ENCODE results near the gene RABGAP1L.
A peak's percentile ranks its signal among the peaks of the same experiment; 100 is the strongest.

Gene RABGAP1L

GRCh38 chr1:174795806-174796205, 636.5 kb downstream of the RABGAP1L start:
- H3K27me3 ChIP-seq (ENCODE audit: insufficient read depth, insufficient read length): no peaks in the 10 kb centered on the region
- H3K4me1 ChIP-seq (ENCODE audit: insufficient read depth, insufficient read length): no peaks in the 10 kb centered on the region
- H3K4me3 ChIP-seq (ENCODE audit: insufficient read length, low read depth): no peak overlapping the region
- no peak for DNase-seq (ENCODE audit: low read depth, low spot score)
- no peak overlapping the region for H3K9ac ChIP-seq (ENCODE audit: insufficient read length, low read depth)
- H3K9me3 ChIP-seq (ENCODE audit: insufficient read depth, low read length): no peaks in the 10 kb centered on the region
- TF ChIP-seq SUZ12 (IDR thresholded peaks at IDR 0.05; ENCODE audit: extremely low read depth, insufficient read depth, insufficient read length): no peak
- TF ChIP-seq YY1 (IDR thresholded peaks at IDR 0.05; ENCODE audit: insufficient read depth, insufficient read length): no peak
- TF ChIP-seq ZNF274 (IDR thresholded peaks at IDR 0.05; ENCODE audit: low read depth, low read length): no peak
- no peaks in the 10 kb centered on the region for H3K36me3 ChIP-seq (ENCODE audit: insufficient read depth, insufficient read length, low read length)

DNA sequence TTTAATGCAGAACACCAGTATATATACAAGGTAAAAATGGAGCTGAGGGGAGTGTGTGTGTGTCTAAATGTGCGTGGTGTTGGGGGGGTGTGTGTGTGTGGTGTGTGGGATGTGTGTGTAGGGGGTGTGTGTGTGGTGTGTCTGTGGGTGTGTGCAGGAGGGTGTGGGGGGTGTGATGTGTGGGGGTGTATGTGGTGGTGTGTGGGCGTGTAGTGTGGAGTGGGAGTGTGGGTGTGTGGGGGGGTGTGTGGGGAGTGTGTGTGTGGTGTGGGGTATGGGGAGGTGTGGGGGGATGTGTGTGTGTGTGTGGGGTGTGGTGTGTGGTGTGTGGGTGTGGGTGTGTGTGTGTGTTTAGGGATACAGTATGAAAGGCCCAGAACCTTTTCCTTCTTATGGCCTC, 638.1 kb downstream of the RABGAP1L start:
- no peak for DNase-seq (ENCODE audit: low read depth, low spot score)
- TF ChIP-seq ZNF274 (IDR thresholded peaks at IDR 0.05; ENCODE audit: low read depth, low read length) (no peak), YY1 (IDR thresholded peaks at IDR 0.05; ENCODE audit: insufficient read depth, insufficient read length) (no peak), SUZ12 (IDR thresholded peaks at IDR 0.05; ENCODE audit: extremely low read depth, insufficient read depth, insufficient read length) (no peak)
- Histone ChIP-seq H3K9me3 (ENCODE audit: insufficient read depth, low read length) (no peaks in the 10 kb centered on the region), H3K27me3 (ENCODE audit: insufficient read depth, insufficient read length) (no peaks in the 10 kb centered on the region), H3K4me1 (ENCODE audit: insufficient read depth, insufficient read length) (no peaks in the 10 kb centered on the region), H3K9ac (ENCODE audit: insufficient read length, low read depth) (no peak overlapping the region), H3K36me3 (ENCODE audit: insufficient read depth, insufficient read length, low read length) (no peaks in the 10 kb centered on the region), H3K4me3 (ENCODE audit: insufficient read length, low read depth) (no peak overlapping the region)

- TF ChIP-seq SUZ12 (IDR thresholded peaks at IDR 0.05; ENCODE audit: extremely low read depth, insufficient read depth, insufficient read length): no peak
- no peak for TF ChIP-seq YY1 (IDR thresholded peaks at IDR 0.05; ENCODE audit: insufficient read depth, insufficient read length)
- TF ChIP-seq ZNF274 (IDR thresholded peaks at IDR 0.05; ENCODE audit: low read depth, low read length): no peak
- H3K9me3 ChIP-seq (ENCODE audit: insufficient read depth, low read length): no peaks in the 10 kb centered on the region
- H3K36me3 ChIP-seq (ENCODE audit: insufficient read depth, insufficient read length, low read length): no peaks in the 10 kb centered on the region
- H3K9ac ChIP-seq (ENCODE audit: insufficient read length, low read depth): no peak overlapping the region
- no peak overlapping the region for H3K4me3 ChIP-seq (ENCODE audit: insufficient read length, low read depth)
- H3K27me3 ChIP-seq (ENCODE audit: insufficient read depth, insufficient read length): no peaks in the 10 kb centered on the region
- no peaks in the 10 kb centered on the region for H3K4me1 ChIP-seq (ENCODE audit: insufficient read depth, insufficient read length)
- no peak for DNase-seq (ENCODE audit: low read depth, low spot score)
Observed at GRCh38 chr1:174799136-174799479, 639.8 kb downstream of the RABGAP1L start.

GRCh38 chr1:174800216-174800851, 641.0 kb downstream of the RABGAP1L start:
- no peak for DNase-seq (ENCODE audit: low read depth, low spot score)
- TF ChIP-seq YY1 (IDR thresholded peaks at IDR 0.05; ENCODE audit: insufficient read depth, insufficient read length) (no peak), SUZ12 (IDR thresholded peaks at IDR 0.05; ENCODE audit: extremely low read depth, insufficient read depth, insufficient read length) (no peak), ZNF274 (IDR thresholded peaks at IDR 0.05; ENCODE audit: low read depth, low read length) (no peak)
- peak overlapping the region; percentile 27 for H3K4me3 ChIP-seq (ENCODE audit: insufficient read length, low read depth)
- no peaks in the 10 kb centered on the region for H3K36me3 ChIP-seq (ENCODE audit: insufficient read depth, insufficient read length, low read length)
- peak overlapping the region; percentile 59 for H3K9ac ChIP-seq (ENCODE audit: insufficient read length, low read depth)
- H3K27me3 ChIP-seq (ENCODE audit: insufficient read depth, insufficient read length): no peaks in the 10 kb centered on the region
- H3K4me1 ChIP-seq (ENCODE audit: insufficient read depth, insufficient read length): no peaks in the 10 kb centered on the region
- no peaks in the 10 kb centered on the region for H3K9me3 ChIP-seq (ENCODE audit: insufficient read depth, low read length)

- Histone ChIP-seq H3K9ac (ENCODE audit: insufficient read length, low read depth) (no peak overlapping the region), H3K9me3 (ENCODE audit: insufficient read depth, low read length) (no peaks in the 10 kb centered on the region), H3K27me3 (ENCODE audit: insufficient read depth, insufficient read length) (no peaks in the 10 kb centered on the region), H3K4me1 (ENCODE audit: insufficient read depth, insufficient read length) (no peaks in the 10 kb centered on the region), H3K4me3 (ENCODE audit: insufficient read length, low read depth) (no peak overlapping the region), H3K36me3 (ENCODE audit: insufficient read depth, insufficient read length, low read length) (no peaks in the 10 kb centered on the region)
- DNase-seq (ENCODE audit: low read depth, low spot score): no peak
- TF ChIP-seq SUZ12 (IDR thresholded peaks at IDR 0.05; ENCODE audit: extremely low read depth, insufficient read depth, insufficient read length) (no peak), YY1 (IDR thresholded peaks at IDR 0.05; ENCODE audit: insufficient read depth, insufficient read length) (no peak), ZNF274 (IDR thresholded peaks at IDR 0.05; ENCODE audit: low read depth, low read length) (no peak)
Observed at GRCh38 chr1:174800876-174801275, 641.6 kb downstream of the RABGAP1L start.

DNA sequence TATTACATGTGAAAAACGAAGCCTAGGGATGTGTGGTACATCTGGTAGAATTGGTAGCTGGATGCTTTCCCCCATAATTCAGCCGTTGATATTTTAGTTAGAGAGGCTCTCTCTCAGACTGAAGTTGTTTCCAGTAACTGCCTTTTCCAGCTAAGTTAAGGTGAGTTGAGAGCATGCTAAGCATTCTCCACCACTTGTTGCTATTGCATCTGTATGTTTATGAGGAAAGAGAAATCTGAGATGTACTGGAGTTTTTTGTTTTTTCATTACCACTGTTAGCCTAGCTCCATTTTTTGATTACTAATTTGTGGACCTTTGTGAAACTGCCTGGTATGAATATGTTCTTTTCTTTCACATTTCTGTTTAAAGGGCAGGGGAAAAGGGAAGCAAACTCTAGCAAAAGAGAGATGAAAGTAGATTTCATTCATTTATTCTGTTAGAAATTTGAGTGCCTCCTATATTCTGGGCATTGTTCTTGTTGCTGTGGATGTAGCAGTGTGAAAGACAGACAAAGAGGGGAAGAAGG, 650.5 kb downstream of the RABGAP1L start:
- H3K36me3 ChIP-seq (ENCODE audit: insufficient read depth, insufficient read length, low read length): no peaks in the 10 kb centered on the region

DNA sequence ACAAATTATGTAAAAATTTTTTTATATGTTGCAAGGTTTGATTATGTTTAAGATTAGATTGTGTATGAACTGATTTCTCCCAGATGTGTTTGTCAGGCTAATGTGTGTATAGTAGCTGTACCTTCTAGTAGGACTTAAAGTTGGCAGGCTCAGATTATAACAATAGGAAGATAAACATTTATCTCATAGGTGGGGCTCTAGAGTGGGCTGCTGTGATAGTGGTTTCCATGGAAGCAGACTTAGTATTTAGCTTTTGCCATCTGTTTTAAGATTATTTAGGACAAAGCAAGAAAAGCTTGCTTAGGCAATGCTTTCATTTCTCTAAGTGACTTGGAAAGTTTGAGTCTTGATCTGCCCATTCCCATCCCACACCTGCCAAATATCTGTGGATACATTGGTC, 652.7 kb downstream of the RABGAP1L start:
- TF ChIP-seq ZNF274 (IDR thresholded peaks at IDR 0.05; ENCODE audit: low read depth, low read length) (no peak), SUZ12 (IDR thresholded peaks at IDR 0.05; ENCODE audit: extremely low read depth, insufficient read depth, insufficient read length) (no peak), YY1 (IDR thresholded peaks at IDR 0.05; ENCODE audit: insufficient read depth, insufficient read length) (no peak)
- Histone ChIP-seq H3K36me3 (ENCODE audit: insufficient read depth, insufficient read length, low read length) (no peaks in the 10 kb centered on the region), H3K9me3 (ENCODE audit: insufficient read depth, low read length) (no peaks in the 10 kb centered on the region), H3K9ac (ENCODE audit: insufficient read length, low read depth) (no peak overlapping the region), H3K4me1 (ENCODE audit: insufficient read depth, insufficient read length) (no peaks in the 10 kb centered on the region), H3K27me3 (ENCODE audit: insufficient read depth, insufficient read length) (no peaks in the 10 kb centered on the region), H3K4me3 (ENCODE audit: insufficient read length, low read depth) (no peak overlapping the region)
- no peak for DNase-seq (ENCODE audit: low read depth, low spot score)

More for the DNA sequence above, 650.5 kb downstream of the RABGAP1L start:
- TF ChIP-seq YY1 (IDR thresholded peaks at IDR 0.05; ENCODE audit: insufficient read depth, insufficient read length) (no peak), ZNF274 (IDR thresholded peaks at IDR 0.05; ENCODE audit: low read depth, low read length) (no peak), SUZ12 (IDR thresholded peaks at IDR 0.05; ENCODE audit: extremely low read depth, insufficient read depth, insufficient read length) (no peak)
- no peak overlapping the region for H3K4me3 ChIP-seq (ENCODE audit: insufficient read length, low read depth)
- H3K27me3 ChIP-seq (ENCODE audit: insufficient read depth, insufficient read length): no peaks in the 10 kb centered on the region
- no peak overlapping the region for H3K9ac ChIP-seq (ENCODE audit: insufficient read length, low read depth)
- DNase-seq (ENCODE audit: low read depth, low spot score): no peak
- H3K4me1 ChIP-seq (ENCODE audit: insufficient read depth, insufficient read length): no peaks in the 10 kb centered on the region
- H3K9me3 ChIP-seq (ENCODE audit: insufficient read depth, low read length): no peaks in the 10 kb centered on the region

Data from NT2/D1 (cell line).